ENCODE results near the gene JAG2.

The JAG2 gene

DNA sequence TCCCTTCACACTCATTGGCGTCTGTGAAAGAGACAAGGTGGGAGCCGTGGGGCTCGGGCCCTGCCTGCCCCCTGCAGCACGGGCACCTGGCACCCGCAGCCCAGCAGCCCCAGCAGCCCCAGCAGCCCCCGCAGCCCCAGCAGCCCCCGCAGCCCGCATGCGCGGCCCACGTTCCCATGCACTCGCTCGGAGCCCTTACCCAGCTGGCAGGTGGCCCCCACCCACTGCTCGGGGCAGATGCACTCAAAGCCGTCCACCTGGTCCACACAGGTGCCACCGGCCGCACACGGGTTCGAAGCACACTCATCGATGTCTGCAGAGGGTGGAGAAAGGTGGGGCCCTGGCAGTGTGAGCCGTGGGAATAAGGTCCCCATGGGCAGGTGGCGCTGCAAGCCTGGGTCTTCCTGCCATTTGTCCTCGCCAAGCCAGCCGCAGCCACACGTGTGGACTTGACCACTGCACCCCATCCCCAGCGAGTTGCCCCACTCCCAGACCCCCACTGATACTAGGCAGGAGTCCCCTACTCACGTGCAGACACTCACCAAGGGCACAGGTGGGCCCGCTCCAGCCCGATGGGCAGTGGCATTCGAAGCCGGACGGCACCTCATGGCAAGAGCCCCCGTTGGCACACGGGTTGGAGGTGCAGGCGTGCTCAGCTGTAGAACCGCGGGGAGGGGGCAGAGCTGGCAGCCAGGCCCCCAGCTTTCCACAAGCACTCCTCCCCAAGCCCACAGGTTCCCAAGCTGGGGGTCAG, 17.3 kb downstream of the JAG2 start:
- no peak for DNase-seq (ENCODE audit: low read depth in 2 of 2)

- DNase-seq (ENCODE audit: low read depth in 2 of 2): no peak
These were observed 18.1 kb downstream of the JAG2 start for GRCh38 chr14:105150368-105151083.

GRCh38 chr14:105150026-105150367, 18.6 kb downstream of the JAG2 start:
- DNase-seq (ENCODE audit: low read depth in 2 of 2): no peak

- DNase-seq (ENCODE audit: low read depth in 2 of 2): no peak
These were observed 19.3 kb downstream of the JAG2 start for GRCh38 chr14:105149146-105149781.

DNA sequence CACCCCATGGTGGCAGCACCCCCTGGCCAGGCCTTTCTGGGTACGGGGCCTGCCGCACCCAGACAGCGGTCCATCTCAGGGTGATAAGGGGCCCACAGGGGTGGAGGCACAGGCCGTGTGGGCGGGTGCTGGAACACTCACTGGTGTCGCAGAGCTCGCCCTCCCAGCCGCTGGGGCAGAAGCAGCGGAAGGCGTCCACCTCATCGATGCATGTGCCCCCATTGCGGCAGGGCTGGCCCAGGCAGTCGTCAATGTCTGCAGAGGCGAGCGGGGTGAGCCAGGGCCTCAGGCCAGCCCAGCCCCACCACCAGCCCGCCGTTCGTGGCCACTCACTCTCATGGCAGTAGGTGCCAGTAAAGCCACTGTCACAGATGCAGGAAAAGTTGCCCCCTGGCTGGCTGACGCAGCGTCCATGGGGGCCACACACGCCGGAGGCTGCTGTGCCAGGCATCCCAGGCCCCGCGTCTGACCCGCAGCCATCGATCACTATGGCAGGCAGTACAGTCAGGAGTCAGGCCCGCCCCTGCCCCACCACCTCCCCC, 19.9 kb downstream of the JAG2 start:
- DNase-seq (ENCODE audit: low read depth in 2 of 2): no peak

DNA sequence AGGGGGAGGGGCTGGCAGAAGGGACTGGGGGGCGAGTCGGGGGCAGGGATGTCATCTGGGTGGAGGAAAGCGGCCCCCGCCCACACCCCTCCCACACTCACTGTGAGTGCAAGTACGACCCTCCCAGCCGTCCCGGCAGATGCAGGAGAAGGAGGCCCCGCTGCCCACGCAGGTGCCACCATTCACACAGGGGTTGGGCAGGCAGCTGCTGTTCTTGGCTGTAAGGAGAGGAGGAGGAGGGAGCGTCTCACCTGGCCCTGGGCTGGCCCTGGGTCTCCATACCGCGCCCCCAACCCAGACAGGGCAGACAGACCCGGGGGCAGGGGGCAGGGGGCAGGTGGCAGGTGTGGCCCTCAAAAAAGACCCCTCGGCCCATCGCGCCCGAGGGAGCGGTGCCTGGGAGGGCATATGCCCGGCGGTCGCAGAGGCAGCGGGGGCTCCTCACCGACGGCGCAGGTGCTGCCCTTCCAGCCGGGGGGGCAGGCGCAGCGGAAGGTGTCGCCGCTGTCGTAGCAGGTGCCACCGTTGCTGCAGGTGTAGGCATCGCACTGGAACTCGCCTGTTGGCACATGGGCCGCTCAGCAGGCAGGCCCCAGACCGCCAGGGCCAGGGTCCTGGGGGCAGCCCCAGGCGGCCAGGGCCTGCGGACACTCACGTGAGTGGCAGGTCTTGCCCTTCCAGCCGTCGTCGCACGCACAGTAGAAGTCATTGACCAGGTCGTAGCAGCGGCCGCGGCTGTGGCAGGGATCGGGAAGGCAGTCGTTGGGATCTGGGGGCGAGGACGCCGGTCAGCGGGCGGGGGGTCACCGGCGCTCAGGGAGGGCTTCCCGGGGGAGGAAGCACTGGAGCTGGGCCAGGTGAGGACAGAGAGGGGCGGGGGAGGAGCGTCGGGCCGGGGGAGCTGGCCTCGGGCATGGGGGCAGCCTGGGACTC, 20.6 kb downstream of the JAG2 start:
- no peak for DNase-seq (ENCODE audit: low read depth in 2 of 2)

DNA sequence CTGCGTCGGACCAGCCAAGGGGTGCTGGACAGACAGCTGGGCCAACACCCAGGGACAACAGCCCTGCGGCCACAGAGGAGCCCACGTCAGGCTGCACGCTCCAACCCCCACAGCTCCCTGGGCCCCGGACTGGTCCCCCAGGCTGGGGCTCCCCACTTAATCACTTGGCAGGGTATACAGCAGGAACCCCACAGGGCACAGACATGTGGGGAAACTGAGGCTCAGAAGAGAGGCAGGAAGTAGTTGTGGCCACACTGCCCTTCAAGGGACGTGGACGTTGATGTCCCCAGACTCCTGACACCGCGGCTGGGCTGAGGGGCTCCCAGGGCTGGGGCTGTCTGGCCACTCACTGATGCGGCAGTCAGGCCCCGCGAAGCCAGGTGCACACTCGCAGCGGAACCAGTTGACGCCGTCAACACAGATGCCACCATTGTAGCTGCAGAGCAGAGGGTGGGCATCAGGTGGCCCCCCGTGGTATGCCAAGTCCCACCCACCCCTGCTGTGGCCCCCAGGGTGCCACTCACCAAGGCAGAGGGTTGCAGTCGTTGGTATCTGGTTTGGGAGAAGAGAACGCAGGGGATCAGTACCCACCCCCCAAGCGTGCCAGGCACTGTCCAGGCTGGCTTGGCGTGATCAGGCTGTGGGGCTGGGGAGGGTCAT, 21.5 kb downstream of the JAG2 start:
- no peak for DNase-seq (ENCODE audit: low read depth in 2 of 2)

GRCh38 chr14:105146181-105146975, 22.2 kb downstream of the JAG2 start:
- DNase-seq (ENCODE audit: low read depth in 2 of 2): no peak

GRCh38 chr14:105145381-105146180, 23.0 kb downstream of the JAG2 start:
- no peak for DNase-seq (ENCODE audit: low read depth in 2 of 2)

DNA sequence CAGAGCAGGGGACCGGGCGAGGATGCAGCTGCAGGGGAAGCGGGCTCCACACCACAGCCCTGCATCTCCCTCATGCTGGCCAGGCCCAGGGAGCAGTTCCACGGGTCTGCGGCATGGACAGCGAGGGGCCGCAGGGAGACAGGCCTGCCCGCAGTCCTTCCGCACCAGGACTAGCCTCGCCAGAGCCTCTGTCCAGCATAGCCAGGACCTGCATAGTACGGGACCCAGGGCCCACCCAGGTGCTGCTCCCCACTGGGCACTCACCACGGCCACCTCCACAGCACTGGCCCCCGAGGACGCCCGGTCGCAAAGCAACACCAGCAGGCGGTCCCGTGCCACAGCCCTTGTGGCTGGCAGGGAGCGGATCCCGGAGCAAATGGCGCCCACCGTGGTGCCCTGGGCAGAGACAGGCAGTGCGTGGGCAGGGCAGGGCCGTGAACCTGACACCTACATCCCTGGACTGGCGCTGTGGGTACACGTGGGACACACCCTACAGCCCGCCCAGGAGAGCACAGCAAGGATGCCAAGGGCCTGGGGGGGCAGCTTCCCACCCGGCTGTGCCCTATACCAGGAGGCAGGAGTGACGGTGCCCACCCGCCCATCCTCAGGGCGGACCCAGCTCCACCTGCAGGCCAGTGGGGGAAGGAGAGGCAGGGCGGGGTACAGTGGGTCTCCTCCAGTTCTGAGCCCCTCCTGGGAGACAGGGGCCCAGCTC, 23.8 kb downstream of the JAG2 start:
- no peak for DNase-seq (ENCODE audit: low read depth in 2 of 2)

DNA sequence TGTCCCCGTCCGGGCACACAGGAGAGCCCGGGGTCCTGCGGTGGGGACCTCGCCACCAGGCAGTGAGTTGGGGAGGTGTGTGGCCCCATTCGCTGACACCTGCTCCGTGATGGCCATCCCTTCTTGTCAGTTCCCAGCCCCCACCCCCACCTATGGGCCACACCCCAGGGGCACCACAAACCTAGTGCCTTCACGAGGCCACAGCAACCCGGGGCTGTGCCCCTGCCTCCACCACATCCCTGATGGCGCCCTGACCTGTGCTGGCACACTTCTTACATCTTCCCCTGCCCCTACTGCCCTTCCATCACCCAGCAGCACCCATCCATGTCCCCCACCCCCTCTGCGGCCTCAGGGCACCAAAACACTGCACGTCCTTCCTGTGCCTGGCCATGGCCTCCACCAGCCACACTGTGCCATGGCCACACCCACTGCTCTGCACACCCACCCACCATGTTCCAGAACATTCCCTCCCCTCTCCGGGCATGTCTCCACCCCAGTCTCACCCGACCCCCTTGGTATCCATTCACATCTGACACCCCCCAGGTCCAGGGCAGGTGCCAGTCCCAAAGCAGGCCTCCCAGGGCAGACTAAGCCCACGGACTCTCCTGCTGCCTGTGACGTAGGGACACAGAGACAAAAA, 24.4 kb downstream of the JAG2 start:
- no peak for DNase-seq (ENCODE audit: low read depth in 2 of 2)

- no peak for DNase-seq (ENCODE audit: low read depth in 2 of 2)
These were observed 25.0 kb downstream of the JAG2 start for GRCh38 chr14:105143451-105144025.

- DNase-seq (ENCODE audit: low read depth in 2 of 2): no peak
These were observed 25.7 kb downstream of the JAG2 start for GRCh38 chr14:105142651-105143450.

DNA sequence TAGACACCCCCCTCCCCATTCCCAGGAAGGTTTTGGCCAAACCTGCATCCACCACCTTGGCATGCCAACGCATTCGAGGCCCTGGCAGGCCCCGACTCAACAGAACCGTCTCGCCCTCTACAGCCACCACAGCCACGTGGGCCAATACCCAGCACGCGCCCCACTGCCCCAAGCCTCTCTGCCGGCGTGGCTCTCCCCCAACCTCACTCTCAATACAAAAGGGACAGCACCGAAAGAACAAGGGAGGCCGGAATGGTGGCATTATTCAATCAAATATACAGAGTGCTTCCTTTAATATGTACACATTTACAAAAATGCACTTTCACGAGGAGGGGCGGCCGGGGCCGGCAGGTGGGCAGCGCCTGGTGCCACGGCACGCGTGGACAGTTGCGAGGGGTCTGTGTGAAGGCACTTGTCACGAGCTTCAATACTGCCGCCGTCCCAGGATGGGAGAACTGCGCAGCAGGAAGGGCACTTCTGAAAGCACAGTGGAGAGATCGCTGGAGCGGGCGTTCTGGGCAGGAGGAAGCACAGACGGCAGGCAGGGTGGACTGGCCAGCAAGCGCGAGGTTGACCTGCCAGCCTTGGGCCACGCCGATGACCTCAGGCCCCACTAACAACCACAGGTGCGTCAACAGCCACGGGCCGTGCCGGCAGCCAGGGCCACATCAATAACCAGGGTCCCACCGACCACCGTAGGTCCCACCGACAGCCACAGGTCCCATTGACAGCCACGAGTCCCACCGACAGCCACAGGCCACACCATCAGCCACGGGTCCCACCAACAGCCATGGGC, 26.9 kb downstream of the JAG2 start:
- no peak for DNase-seq (ENCODE audit: low read depth in 2 of 2)

DNA sequence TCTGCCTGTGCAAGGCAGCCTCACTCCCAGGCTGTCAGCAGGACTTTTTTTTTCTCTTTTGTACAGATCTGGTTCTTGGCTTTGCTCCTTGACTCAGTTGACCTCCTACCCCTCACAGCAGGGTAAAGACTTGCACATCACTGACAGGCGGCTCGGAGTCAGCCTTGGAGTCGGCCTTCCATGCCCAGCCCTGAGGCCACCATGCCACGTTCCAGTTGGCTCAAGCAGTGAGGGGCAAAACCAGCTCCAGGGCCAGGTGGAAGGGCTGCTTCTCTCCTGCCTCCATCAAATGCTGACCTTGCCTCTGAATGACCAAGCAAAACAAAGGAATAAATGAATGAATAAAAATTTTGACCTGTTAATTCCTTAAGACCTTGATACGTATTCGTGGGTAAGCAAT, 27.6 kb downstream of the JAG2 start:
- DNase-seq (ENCODE audit: low read depth in 2 of 2): no peak

DNA sequence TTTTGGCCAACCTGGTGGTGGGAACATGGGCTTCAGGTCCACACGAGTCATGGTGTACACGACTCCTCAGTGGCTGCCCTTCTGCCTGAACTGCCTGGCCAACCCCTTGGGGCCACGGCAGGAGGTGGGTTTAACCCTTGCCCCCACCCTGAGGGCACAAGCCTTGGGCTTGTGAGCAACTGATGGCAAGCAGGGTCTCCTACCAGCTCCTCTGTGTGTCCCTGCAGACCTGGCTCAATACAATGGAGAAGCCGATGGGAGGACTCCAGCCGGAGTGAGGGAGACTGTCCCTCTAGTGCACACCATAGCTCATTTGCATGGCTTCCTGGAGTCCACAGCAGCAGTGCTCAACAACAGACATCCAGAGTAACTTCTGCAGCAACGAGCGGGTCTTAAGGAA, 28.0 kb downstream of the JAG2 start:
- DNase-seq (ENCODE audit: low read depth in 2 of 2): no peak

All from activated CD4-positive, alpha-beta T cell treated with anti-CD3 and anti-CD28 coated beads for 24 hours (primary cell).